Skin epidermis (tissue), 12 donors: ENCODE results near the gene MPP7.

Experiments used
- H3K27ac ChIP-seq, 21 experiments: fragments of 200-600 bp; sonication (generic) in 11 of 21; one replicate each; pipeline ENCODE4 v1.5.0; 2020; ENCODE audit warnings: mild to moderate bottlenecking in 3 of 21, inconsistent platforms in 2 of 21, moderate library complexity in 2 of 21
- H3K4me3 ChIP-seq, 7 experiments: fragments of 200-600 bp; sonication (generic) in 2 of 7; one replicate each; pipeline ENCODE4 v1.5.0; 2020; ENCODE audit warnings: inconsistent platforms in 2 of 7, mild to moderate bottlenecking in 2 of 7, moderate library complexity in 1 of 7

MPP7 gene

DNA sequence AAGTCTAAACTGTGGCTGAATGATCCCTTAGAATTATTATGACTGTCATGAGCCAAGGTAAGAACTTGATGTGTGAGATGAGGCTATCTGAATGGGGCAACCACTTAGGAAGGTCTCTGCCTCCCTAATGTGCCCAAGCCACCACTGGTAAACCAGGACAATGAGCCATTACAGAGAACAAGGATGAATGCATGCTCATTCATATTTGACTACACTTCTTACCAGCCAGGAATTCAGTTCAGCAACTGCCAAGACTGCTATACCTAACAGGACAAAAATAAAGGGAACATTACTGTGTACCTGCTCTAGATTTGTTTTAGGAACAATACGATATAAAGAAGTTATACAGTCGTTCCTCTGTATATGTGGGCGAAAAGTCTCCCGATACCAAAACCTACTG lies 23.0 kb downstream of the MPP7 start:
- H3K27ac ChIP-seq = no peak overlapping the region

DNA sequence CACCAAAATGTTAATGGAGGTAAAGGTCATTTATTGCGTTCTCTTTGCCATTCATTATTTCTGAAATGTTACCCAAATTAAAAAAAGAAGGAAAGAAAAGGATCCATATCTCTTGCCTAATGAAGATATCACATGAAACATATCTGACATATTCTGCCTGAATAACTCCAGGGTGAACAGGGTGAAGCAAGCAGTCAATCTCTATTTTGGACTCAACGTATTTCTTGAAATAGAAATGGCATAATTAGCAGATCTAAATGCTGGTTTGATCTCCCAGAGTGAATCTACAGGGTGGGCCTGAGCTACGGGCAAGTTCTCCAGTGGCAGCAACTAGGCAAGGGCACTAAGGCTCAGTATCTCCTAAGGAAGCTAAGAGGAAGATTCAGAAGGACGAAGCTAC lies 24.0 kb downstream of the MPP7 start:
- Histone ChIP-seq H3K27ac (no peak overlapping the region), H3K4me3 (no peak overlapping the region)

More for the DNA sequence above, 23.0 kb downstream of the MPP7 start:
- H3K4me3 ChIP-seq = no peak overlapping the region

DNA sequence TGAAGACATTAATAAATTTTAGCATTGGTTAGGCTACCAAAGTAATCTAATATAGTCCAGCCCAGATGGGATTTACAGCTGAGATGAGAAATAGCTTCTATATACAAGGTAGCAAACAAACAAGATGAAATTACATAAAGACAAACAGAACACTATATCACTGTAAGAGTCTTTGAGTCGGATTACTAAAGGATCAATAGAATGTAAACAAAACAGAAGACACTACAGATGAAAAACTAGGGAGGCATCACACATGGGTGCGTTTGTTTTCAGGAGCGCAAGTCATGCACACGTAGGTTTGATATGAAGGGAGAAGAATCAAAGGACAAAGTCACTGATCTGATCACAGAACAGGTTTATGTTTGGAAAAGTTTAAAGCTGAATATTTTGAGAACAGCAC lies 26.5 kb downstream of the MPP7 start:
- Histone ChIP-seq H3K4me3 (no peak overlapping the region), H3K27ac (no peak overlapping the region)

DNA sequence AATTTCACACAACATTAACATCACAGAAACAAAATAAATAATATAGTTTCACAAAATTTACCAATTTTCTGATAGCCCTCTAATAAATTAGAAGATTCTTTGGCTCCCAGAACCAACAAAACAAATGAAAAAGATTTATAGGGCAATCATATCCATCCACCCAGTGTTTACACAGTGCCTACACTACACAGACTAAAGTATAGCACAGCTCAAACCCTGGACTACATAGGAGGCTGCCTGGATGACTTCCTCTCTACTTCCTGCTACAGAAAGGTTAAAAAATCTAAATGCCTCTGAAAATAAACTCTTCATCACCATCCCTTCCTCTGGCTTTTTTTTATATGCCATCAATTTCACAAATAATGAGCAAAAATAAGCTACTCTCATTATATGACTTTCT lies 28.4 kb downstream of the MPP7 start:
- H3K4me3 ChIP-seq = no peak overlapping the region
- H3K27ac ChIP-seq = no peak overlapping the region

DNA sequence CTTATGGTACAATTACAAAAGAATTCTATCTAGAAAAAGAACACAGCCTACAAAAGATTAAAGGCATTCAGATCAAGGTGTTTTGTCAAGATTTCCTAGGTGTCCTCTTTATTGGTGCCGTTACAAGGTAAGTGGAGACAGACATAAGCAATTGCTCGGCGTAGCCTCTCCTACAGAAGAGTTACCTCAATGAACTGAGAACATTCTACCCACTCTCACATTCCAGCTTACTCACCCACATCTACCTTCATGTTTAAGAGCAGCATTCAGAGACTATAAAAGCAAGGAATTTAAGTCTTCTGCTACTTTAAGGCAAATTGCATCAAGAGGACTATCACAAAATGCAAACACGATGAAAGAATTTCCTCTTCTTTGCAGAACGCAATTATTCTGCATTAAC lies 29.5 kb downstream of the MPP7 start:
- H3K4me3 ChIP-seq = no peak overlapping the region
- H3K27ac ChIP-seq = no peak overlapping the region

DNA sequence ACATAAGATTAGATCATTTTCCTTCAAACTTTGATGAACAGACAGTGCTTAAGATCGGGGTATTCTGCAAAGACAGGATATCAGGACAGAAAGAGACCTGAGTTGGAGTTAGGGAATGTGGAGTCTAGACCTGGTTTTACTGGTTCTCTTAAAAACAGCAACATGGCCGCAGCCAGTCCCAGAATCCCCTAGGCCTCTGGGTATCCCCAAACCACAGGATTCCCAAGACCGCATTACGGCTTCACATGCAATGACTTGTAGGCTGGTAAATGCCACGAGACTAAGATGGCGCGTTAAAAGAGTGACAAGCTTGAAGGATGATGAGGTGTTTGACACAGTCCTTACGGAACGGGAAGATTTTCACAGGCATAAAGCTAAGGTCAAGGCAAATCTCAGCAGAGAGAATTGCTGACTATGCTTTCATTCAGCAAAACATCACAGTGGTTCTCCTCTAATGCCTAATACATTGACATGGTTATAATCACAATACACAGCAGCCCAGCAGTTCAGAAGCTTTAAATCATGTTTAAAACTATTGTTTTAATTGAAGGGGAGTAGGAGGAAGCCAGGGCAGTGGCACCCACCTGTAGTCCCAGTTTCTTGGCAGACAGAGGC lies 32.9 kb downstream of the MPP7 start:
- Histone ChIP-seq H3K27ac (peak overlapping the region in 1 of 21 experiments; percentile 2), H3K4me3 (no peak overlapping the region)

DNA sequence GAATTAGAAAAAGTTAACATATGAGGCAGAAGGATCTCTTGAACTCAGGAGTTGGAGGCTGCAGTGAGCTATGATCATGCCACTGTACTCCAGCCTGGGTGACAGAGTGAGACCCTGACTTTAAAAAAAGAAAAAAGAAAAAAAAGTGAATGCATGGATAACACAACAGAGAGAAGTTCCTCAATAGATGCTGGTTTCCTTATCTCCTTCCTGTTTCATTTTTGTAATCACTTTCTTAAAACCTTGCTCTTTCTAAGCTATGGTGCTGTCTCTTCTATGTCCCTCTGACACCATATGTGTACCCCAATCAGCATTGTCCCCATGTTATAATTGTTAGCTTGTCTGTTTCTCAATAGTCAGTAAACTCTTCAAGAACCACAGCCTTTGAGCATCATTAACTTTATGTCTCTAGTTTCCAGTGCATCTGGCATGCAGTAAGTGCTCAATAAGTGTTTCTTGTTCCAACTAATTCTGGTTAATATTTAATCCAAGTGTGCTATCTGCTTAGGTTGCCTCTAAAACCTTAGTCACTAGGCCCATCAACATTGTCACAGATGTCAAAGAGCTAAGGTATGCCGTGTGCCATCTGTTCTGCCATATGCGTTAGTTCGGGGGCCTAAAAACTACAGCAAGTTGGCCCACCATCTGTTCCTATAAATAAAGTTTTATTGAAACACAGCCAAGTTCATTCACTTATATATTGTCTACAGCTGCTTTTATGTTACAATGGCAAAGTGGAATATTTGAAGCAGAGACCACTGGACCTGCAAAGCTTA lies 36.2 kb downstream of the MPP7 start:
- Histone ChIP-seq H3K27ac (no peak overlapping the region), H3K4me3 (no peak overlapping the region)

DNA sequence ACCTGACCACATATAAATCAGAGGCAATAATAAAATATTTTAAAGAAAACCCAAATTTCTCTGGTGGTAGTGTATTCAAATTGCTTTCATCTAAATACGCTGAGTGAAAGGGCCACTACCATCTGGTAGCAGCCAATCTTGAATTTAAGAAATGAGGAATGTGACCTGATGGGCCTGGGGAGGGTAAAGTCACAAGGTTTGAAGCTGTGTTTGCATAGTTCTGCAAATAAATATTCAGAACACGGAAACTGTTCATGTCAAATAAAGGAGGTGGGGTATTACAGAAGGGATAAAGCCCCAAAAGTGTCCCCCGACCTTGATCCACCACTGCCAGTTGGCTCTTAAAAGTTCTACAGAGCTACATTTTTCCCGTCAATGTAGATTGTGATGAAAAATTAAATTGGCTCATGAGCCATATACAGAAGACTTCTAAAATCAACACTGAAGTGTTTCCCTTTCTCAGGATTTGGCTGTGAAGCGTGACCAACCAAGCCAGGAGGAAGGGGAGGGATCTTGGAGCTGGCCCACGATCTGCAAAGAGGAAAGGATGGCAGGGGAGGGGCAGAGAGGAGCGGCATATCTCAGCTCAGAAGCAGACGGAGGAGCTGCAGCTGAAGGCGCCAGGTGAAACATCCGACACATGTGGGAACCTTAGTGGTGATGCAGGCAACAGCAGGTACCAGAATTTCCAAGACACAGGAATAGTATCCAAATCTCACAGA lies 39.6 kb downstream of the MPP7 start:
- H3K27ac ChIP-seq = peak overlapping the region in 1 of 21 experiments; percentile 9

DNA sequence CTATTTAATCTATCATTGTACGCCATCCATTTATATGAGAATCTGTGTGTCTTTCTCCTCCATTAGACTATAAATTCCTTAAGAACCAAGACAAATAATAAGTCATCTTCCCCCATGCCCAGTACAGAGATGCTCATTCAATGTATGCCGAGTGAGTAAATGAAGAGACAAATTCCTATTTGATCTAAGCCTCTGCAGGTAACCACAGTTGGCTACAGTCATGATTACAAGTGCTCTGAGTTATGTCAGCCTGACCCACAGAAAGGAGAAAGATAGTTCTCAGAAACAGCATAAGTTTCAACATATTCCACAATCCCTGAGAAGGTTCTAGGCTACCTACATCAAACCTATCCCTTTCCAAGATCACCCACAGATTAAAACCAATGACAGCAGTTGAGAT lies 46.1 kb downstream of the MPP7 start:
- peak overlapping the region in 1 of 21 experiments; percentile 15 for H3K27ac ChIP-seq
- no peak overlapping the region for H3K4me3 ChIP-seq

More for the DNA sequence above, 39.6 kb downstream of the MPP7 start:
- no peak overlapping the region for H3K4me3 ChIP-seq

DNA sequence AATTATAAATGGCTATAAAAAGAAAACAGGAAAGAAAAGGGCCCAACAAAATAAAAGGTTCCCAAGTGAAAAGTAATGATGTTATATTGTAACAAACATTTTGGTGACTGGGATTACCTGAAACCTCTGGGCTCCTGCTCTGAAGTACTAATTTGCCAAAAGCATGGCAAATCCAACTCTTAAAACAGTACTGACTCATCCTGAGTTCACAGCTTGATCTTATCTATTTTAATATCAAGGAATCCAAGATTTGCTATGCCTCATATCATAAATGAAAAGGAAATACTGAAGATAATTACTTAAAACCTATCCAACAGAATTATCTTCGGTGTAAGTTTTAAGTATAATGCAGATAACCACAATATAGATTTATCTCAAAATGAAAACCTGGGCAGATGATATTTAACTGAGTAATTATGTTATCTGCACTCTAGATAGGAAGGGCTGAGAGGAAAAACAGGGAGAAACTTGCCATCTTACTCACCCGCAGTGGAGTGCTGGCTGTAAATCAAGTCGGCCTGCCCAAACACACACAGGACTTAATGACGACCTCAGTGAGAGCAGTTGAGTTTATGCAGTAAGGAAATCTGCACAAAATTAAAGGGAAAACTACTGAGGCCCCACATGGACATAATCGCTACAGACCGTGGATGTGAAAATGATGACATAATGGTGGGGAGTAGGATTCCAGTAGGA lies 48.4 kb downstream of the MPP7 start:
- no peak overlapping the region for H3K4me3 ChIP-seq
- peak overlapping the region in 9 of 21 experiments; percentile 17 to 58 (median 48) for H3K27ac ChIP-seq

DNA sequence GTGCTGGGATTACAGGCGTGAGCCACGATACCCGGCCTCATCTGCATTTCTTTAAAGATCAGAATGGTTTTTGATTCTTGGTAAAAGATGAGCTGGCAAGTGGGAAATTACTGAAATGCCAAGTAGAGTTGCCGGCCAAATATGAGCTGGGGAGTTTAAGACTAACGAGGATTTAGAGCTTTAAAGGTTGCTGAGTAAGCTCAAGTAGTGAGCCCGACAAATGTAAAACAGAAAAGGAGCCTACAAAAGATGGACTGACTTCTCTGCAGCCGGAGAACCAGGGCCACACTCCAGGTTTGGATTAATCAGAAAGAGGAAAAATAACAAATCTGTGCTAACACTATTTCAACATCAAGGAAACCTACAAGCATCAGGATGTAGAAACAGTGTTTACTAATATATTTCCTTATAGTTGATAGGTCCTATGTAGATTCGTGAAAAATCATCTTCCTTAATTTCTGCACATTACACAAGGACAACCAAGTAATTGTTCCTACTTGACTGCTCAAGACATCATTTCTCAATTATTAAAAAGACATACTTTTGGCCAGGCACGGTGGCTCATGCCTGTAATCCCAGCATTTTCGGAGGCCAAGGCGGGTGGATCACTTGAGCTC lies 49.6 kb downstream of the MPP7 start:
- Histone ChIP-seq H3K4me3 (no peak overlapping the region), H3K27ac (peak overlapping the region in 9 of 21 experiments; percentile 19 to 58 (median 40))
